ENCODE data around the gene MINDY4B. TPM values are rescaled to one million over a fixed set of nuclear protein-coding genes. Genes with fewer than 3 reads are reported as not detected.

The MINDY4B gene
- total RNA-seq, 1 donor from 2014 or later, result not detected

GRCh38 chr3:150890831-150891230, 14.4 kb downstream of the MINDY4B start:
- H3K4me3 Mint-ChIP-seq (ENCODE audit: low read depth), result no peak overlapping the region
- H3K27me3 Mint-ChIP-seq, result peaks cover 3% of the 10 kb centered on the region
- no peaks in the 10 kb centered on the region for H3K9me3 Mint-ChIP-seq (ENCODE audit: low read depth)
- DNase-seq (ENCODE audit: low spot score, unreplicated experiment), result no peak
- no peaks in the 10 kb centered on the region for H3K36me3 Mint-ChIP-seq (ENCODE audit: insufficient read depth)
- no peaks in the 10 kb centered on the region for H3K4me1 Mint-ChIP-seq (ENCODE audit: low read depth)
- no peak for TF ChIP-seq CTCF (IDR thresholded peaks at IDR 0.05; ENCODE audit: unreplicated experiment)
- H3K27ac Mint-ChIP-seq, result no peak overlapping the region

- Mint-ChIP-seq H3K27ac (no peak overlapping the region), H3K36me3 (ENCODE audit: insufficient read depth) (no peaks in the 10 kb centered on the region), H3K4me1 (ENCODE audit: low read depth) (no peaks in the 10 kb centered on the region), H3K27me3 (no peaks in the 10 kb centered on the region), H3K9me3 (ENCODE audit: low read depth) (no peaks in the 10 kb centered on the region), H3K4me3 (ENCODE audit: low read depth) (no peak overlapping the region)
- no peak for TF ChIP-seq CTCF (IDR thresholded peaks at IDR 0.05; ENCODE audit: unreplicated experiment)
- DNase-seq (ENCODE audit: low spot score, unreplicated experiment), result no peak
Observed at GRCh38 chr3:150890295-150890694, 14.9 kb downstream of the MINDY4B start.

GRCh38 chr3:150889106-150889505, 16.1 kb downstream of the MINDY4B start:
- TF ChIP-seq CTCF (IDR thresholded peaks at IDR 0.05; ENCODE audit: unreplicated experiment), result no peak
- no peaks in the 10 kb centered on the region for H3K27me3 Mint-ChIP-seq
- H3K36me3 Mint-ChIP-seq (ENCODE audit: insufficient read depth), result no peaks in the 10 kb centered on the region
- no peak for DNase-seq (ENCODE audit: low spot score, unreplicated experiment)
- H3K4me1 Mint-ChIP-seq (ENCODE audit: low read depth), result no peaks in the 10 kb centered on the region
- no peaks in the 10 kb centered on the region for H3K9me3 Mint-ChIP-seq (ENCODE audit: low read depth)
- H3K27ac Mint-ChIP-seq, result no peak overlapping the region
- no peak overlapping the region for H3K4me3 Mint-ChIP-seq (ENCODE audit: low read depth)

- no peaks in the 10 kb centered on the region for H3K9me3 Mint-ChIP-seq (ENCODE audit: low read depth)
- H3K4me1 Mint-ChIP-seq (ENCODE audit: low read depth), result no peaks in the 10 kb centered on the region
- DNase-seq (ENCODE audit: low spot score, unreplicated experiment), result no peak
- H3K4me3 Mint-ChIP-seq (ENCODE audit: low read depth), result no peak overlapping the region
- H3K27me3 Mint-ChIP-seq, result no peaks in the 10 kb centered on the region
- H3K36me3 Mint-ChIP-seq (ENCODE audit: insufficient read depth), result no peaks in the 10 kb centered on the region
- TF ChIP-seq CTCF (IDR thresholded peaks at IDR 0.05; ENCODE audit: unreplicated experiment), result no peak
- H3K27ac Mint-ChIP-seq, result no peak overlapping the region
Observed at GRCh38 chr3:150887031-150887430, 18.2 kb downstream of the MINDY4B start.

- Mint-ChIP-seq H3K9me3 (ENCODE audit: low read depth) (no peaks in the 10 kb centered on the region), H3K36me3 (ENCODE audit: insufficient read depth) (no peaks in the 10 kb centered on the region), H3K4me3 (ENCODE audit: low read depth) (no peak overlapping the region), H3K27ac (no peak overlapping the region), H3K27me3 (no peaks in the 10 kb centered on the region), H3K4me1 (ENCODE audit: low read depth) (no peaks in the 10 kb centered on the region)
- no peak for DNase-seq (ENCODE audit: low spot score, unreplicated experiment)
- TF ChIP-seq CTCF (IDR thresholded peaks at IDR 0.05; ENCODE audit: unreplicated experiment), result no peak
Observed at GRCh38 chr3:150885535-150885934, 19.7 kb downstream of the MINDY4B start.

Measured in progenitor cell of endocrine pancreas (in vitro differentiated cells).